Fibroblast of villous mesenchyme (primary cell): Measurements from ENCODE around the gene ABHD14A. TPM values are rescaled to one million over a fixed set of nuclear protein-coding genes. Genes with fewer than 3 reads are reported as not detected.

ENCODE experiments used
- DNase-seq: peaks from one replicate; pipeline ENCODE4 v3.0.0-alpha.2; 2010; ENCODE audit warnings: low read depth
- H3K4me3 ChIP-seq: 2 replicates; pipeline ENCODE4 v1.5.1; 2011; ENCODE audit warnings: low read depth, mild to moderate bottlenecking, low read length
- total RNA-seq: library from RNA; depleted of rRNA; stranded (reverse); fragments of >200 nt; gene quantifications from 2 replicates; pipeline ENCODE4 v1.2.3, GENCODE V29; 2012
- TF ChIP-seq, protein P1 (sequence below): IDR thresholded peaks from 2 replicates; pipeline ENCODE4 v1.5.1; 2012; ENCODE audit warnings: low read depth, mild to moderate bottlenecking, low read length; ENCODE audit not compliant: insufficient read depth

ABHD14A gene
- total RNA-seq, 1 donor: 5.2 TPM

DNA sequence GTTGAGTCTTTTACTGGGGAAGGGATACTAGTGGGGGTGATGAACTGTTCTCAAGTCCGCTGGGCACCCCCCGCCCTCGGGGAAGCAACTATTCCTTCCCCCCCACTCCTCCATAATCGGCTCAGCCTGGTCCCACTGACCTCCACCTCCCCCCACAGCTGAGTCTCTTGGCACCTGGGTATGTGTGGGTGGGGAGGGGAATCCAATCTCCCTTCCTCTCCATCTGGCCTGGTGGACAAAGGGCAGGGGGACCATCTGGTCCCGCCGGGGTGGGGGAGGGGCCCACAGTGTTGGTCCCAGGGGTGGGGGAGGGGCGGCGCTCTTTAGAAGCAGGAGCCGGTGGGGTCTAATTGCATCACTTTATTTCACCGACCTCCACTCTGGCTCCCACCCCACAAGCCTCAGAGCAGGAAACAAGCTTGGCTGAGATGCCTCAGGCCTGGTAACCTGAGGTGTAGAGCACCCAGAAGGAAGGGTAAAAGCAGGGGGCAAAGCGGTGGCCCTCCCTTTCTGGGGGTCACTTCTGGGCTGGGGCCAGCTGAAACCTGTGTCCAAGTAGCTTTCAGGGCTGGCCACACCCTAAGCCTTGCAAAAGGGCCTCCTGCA lies 6.6 kb upstream of the ABHD14A start:
- H3K4me3 ChIP-seq: peak overlapping the region; percentile 71
- TF ChIP-seq, protein P1, sequence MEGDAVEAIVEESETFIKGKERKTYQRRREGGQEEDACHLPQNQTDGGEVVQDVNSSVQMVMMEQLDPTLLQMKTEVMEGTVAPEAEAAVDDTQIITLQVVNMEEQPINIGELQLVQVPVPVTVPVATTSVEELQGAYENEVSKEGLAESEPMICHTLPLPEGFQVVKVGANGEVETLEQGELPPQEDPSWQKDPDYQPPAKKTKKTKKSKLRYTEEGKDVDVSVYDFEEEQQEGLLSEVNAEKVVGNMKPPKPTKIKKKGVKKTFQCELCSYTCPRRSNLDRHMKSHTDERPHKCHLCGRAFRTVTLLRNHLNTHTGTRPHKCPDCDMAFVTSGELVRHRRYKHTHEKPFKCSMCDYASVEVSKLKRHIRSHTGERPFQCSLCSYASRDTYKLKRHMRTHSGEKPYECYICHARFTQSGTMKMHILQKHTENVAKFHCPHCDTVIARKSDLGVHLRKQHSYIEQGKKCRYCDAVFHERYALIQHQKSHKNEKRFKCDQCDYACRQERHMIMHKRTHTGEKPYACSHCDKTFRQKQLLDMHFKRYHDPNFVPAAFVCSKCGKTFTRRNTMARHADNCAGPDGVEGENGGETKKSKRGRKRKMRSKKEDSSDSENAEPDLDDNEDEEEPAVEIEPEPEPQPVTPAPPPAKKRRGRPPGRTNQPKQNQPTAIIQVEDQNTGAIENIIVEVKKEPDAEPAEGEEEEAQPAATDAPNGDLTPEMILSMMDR: no peak
- DNase-seq: peak; percentile 28

DNA sequence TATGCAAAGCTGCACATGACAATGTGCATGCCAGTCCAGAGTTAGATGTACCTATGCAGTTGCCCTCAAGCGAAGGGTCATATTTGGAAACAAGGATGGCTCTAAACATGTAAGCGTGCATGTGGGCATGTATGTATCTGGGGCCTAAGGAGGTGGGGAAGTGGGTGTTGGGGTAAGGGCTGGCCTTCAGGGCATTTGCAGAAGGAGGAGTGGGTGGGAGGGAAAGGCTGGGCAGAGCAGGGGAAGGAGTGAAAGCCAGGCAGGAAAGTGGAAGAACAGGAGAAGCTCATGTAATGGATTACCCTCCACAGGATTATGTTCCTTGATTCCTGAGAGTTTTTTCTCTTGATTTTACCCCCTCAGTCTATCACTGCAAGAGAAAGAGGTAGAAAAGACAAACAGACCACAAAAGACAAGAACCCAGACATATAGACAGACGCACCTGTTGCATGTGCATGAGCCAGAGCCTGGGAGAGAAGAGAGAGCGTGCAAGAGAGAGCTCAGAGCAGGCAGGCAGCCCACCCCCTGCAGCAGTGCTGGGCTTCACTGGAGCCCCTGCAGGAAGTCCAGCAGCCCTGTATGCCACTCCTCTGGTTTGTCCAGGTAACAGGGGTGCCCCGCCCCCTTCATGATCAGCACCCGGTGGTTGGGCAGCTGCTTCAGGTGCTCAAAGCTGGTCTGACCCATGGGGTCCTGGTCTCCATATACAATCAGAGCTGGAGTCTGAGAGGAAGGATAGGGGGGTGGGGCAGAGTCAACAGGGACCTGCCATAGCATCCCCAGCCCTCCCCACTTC lies 5.8 kb upstream of the ABHD14A start:
- DNase-seq: no peak
- H3K4me3 ChIP-seq: no peak overlapping the region
- TF ChIP-seq, protein P1: no peak

DNA sequence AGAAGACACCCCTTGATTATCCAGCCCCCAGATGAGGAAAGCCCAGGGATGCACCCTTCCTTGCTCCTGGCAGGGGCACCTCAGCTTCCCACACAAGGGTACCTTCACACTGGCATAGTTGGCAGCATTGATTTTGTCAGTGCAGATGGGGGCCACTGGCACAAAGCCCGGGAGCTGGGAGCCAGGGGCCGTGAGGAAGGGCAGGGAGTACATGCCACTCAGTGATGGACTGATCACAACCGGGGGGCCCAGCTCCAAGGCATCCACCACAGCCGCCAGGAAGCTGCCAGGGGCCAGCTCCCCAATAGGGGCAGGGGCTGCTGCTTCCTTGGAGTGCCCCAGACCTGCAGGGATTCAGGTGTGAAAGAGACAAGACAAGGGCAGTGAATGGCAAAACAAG lies 5.0 kb upstream of the ABHD14A start:
- TF ChIP-seq, protein P1: no peak
- no peak for DNase-seq
- H3K4me3 ChIP-seq: no peak overlapping the region

DNA sequence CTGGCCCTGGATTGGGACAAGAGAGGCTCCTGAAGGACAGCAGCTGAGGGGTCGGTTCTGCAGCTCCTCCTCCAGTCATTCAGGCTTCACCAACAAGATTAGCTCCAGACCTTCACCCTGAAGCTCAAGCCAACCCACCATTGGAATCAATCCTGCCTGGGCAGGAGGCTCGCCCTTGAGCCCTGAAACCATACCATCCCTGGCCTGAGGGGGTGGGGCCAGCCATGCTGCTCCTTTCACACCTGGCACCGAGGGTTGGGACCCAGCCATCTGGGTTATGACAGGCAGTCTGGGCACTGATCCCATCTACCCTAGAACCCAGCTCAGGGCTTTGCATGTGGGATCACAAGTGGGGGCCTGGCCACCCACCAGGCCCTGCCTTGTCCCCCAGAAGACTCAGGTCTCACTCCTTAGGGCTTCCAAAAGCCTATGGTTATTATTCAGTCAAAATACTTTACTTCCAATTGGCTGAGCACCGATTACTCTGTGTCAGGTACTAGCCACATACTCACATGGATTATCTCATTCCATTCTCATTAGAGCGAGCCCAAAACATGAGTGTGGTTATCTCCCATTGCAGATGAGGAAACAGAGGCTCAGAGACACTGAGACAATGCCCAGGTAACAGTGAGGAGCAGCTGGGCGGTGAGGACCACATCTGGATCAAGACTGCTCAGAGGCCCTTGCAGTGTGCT lies 4.1 kb upstream of the ABHD14A start:
- TF ChIP-seq, protein P1: no peak
- no peak for DNase-seq

DNA sequence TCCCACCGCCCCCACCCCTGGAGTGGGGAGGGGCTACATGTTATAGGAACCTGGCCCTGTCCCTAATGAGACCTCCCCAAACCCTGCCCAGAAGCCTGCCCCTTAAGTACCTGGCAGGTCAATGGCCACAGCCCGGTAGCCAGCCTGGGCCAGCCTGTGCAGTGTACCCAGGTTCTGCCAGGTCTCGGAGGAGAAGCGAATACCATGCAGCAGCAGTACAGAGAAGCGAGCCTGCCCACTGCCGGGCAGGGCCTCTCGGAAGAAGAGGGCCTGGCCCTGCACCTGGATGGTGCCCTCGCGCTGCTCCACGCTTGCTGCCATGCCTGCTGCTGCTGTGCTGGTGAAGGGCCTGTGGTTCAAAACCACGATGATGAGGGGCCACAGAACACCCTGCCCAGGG lies 3.5 kb upstream of the ABHD14A start:
- TF ChIP-seq, protein P1: no peak
- DNase-seq: no peak
- no peak overlapping the region for H3K4me3 ChIP-seq

More for the DNA sequence above, 4.1 kb upstream of the ABHD14A start:
- no peak overlapping the region for H3K4me3 ChIP-seq

DNA sequence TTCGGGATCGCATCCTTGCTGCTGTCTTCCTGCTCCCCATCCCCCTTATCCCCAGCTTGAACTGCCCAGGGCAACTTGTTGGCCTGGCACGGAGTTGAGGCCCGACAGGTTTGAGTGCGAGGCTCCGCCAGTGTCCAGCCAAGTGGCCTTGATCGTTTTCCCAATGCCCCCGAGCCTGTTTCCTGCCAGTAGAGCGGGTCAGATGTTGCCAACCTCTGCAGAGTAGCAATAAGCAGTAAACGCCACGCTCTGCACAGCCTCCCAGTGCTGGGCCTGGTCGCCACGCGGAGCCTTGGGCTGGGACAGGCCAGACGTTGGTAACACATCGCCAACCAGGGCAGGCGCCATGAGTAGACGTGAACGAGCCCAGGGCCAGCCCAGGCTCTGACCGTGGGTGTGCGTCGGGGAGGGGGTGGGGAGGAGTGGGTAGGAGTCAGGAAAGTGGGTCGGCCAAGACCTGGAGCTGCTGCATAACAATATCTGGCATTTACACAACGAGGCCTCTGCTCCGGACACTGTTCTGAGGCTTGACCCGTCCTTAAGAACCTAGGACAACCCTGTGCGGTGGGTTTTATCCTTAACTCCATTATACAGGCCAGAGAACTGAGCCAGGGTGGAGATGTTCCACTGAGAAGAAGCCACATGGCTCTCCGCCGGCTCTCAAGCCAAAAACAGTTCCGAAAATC lies 444 bp upstream of the ABHD14A start:
- DNase-seq: no peak
- H3K4me3 ChIP-seq: peak overlapping the region; percentile 70
- TF ChIP-seq, protein P1: no peak
